Stimulated activated CD8-positive, alpha-beta memory T cell treated with anti-CD3 and anti-CD28 coated beads, Interleukin-4, amount 100 ng/mL, for 1 hour (primary cell): ENCODE results near the gene MSMO1.

Experiments
- DNase-seq, 2 donors: peaks; one replicate each; pipeline ENCODE4 v3.0.0-alpha.2; 2020; ENCODE audit warnings: low read depth in 2 of 2, low spot score in 1 of 2

The MSMO1 gene

DNA sequence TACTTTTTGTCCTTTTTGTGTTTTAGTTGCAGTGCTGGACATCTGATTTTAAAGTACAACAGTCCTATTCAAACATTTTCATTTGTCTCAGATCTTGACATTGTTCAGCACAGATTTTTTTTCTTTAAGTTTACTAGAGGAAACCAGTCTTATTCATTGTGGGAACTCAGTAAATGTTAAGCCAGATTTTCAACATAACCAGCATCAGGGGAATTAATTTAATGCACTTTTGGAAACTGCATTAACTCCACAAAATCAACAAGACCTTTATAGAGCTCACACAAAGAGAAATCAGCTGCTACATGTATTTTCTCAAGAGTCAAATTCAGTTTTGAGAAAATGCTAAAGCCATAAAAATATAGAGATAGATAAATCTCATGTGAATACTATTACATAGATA lies 61.3 kb downstream of the MSMO1 start:
- no peak for DNase-seq
